Thyroid gland (tissue), 4 donors: ENCODE results near the gene CSK. TPM values are rescaled to one million over a fixed set of nuclear protein-coding genes. Genes with fewer than 3 reads are reported as not detected.

ENCODE experiments used
- DNase-seq, 2 donors: peaks; one replicate each; pipeline ENCODE4 v3.0.0-alpha.2; 2019
- H3K27ac ChIP-seq, 3 donors: fragments of 200-600 bp; sonication (generic); 1 replicate in 2 of 3; 2 replicates in 1 of 3; pipeline ENCODE4 v1.5.1; 2016 to 2019; ENCODE audit warnings: mild to moderate bottlenecking in 1 of 3, moderate library complexity in 1 of 3
- H3K27me3 ChIP-seq: fragments of 200-600 bp; sonication (generic); one replicate; pipeline ENCODE4 v1.5.1; 2019
- H3K36me3 ChIP-seq, 2 donors: fragments of 200-600 bp; sonication (generic); one replicate each; pipeline ENCODE4 v1.5.1; 2016 to 2019
- H3K4me1 ChIP-seq, 2 donors: fragments of 200-600 bp; sonication (generic); one replicate each; pipeline ENCODE4 v1.5.1; 2017 to 2019
- H3K4me3 ChIP-seq, 3 donors: fragments of 200-600 bp; sonication (generic); replicated peaks in 1 of 3; 1 replicate in 2 of 3; 2 replicates in 1 of 3; pipeline ENCODE4 v1.5.1; 2016; ENCODE audit warnings: mild to moderate bottlenecking in 1 of 3
- H3K9me3 ChIP-seq: fragments of 200-600 bp; sonication (generic); one replicate; pipeline ENCODE4 v1.5.1; 2017
- CTCF ChIP-seq, 6 experiments: fragments of 200-600 bp in 3 of 6; fragments of 450-650 bp in 3 of 6; sonication (generic) in 3 of 6; IDR thresholded peaks; one replicate each; pipeline ENCODE4 v1.5.1; 2016 to 2019; ENCODE audit warnings: antibody characterized with exemption in 6 of 6, mild to moderate bottlenecking in 2 of 6, inconsistent platforms in 1 of 6, moderate library complexity in 1 of 6
- POLR2A ChIP-seq, 2 donors: fragments of 450-650 bp; IDR thresholded peaks; one replicate each; pipeline ENCODE4 v1.6.1; 2017; ENCODE audit warnings: antibody characterized with exemption in 2 of 2, mild to moderate bottlenecking in 2 of 2, moderate library complexity in 1 of 2
- WGBS, 2 donors: methylation state at CpG; one replicate each; pipeline ENCODE4 v1.1.5; 2017; 5-methylcytosine and 5-hydroxymethylcytosine counted together
- intact Hi-C: fragments of 100-400 bp; cut with DNase I; formaldehyde crosslinking; loops from one replicate; pipeline ENCODE4 v1.15.1; 2023
- total RNA-seq, 4 donors: library from RNA; depleted of rRNA; stranded (reverse); fragments of >200 nt; gene quantifications; one replicate each; pipeline ENCODE4 v1.2.3, GENCODE V29; 2016

The CSK gene
- total RNA-seq, 4 donors from 2014 or later, result 18.2 to 24.3 (median 20.3) TPM

GRCh38 chr15:74838746-74839525, 57.1 kb downstream of the CSK start:
- no peak for TF ChIP-seq CTCF (IDR thresholded peaks at IDR 0.05)
- TF ChIP-seq POLR2A (IDR thresholded peaks at IDR 0.05), result no peak
- Histone ChIP-seq H3K27me3 (no peaks in the 10 kb centered on the region), H3K27ac (no peak overlapping the region), H3K36me3 (peaks cover 0 to 3% of the 10 kb centered on the region in 2 donors), H3K9me3 (no peaks in the 10 kb centered on the region), H3K4me1 (peaks cover 15 to 22% of the 10 kb centered on the region in 2 donors), H3K4me3 (no peak overlapping the region)
- WGBS, 2 donors, result 90% methylated on average over 9 to 10 of the region's 11 CpGs
- intact Hi-C loops, result loop anchor here (5.0 to 10.0 kb wide), 2 partner anchors 67 to 106 kb away; no protein-coding TSS in a partner anchor
- no peak for DNase-seq

- TF ChIP-seq CTCF (IDR thresholded peaks at IDR 0.05) (no peak), POLR2A (IDR thresholded peaks at IDR 0.05) (no peak)
- no peak for DNase-seq
- Histone ChIP-seq H3K27me3 (no peaks in the 10 kb centered on the region), H3K36me3 (peaks cover 0 to 6% of the 10 kb centered on the region in 2 donors), H3K4me3 (no peak overlapping the region), H3K9me3 (no peaks in the 10 kb centered on the region), H3K4me1 (peaks cover 15 to 22% of the 10 kb centered on the region in 2 donors), H3K27ac (no peak overlapping the region)
- 89 to 92% methylated on average over 31 of the region's 31 CpGs for WGBS, 2 donors
- intact Hi-C loops, result loop anchor here (5.0 to 10.0 kb wide), 3 partner anchors 53 to 105 kb away; partner anchors contain the start of gene MPI
Measured at GRCh38 chr15:74839526-74840395, 57.9 kb downstream of the CSK start.

GRCh38 chr15:74840851-74841775, 59.2 kb downstream of the CSK start:
- DNase-seq, result no peak
- no peak for TF ChIP-seq CTCF (IDR thresholded peaks at IDR 0.05)
- TF ChIP-seq POLR2A (IDR thresholded peaks at IDR 0.05), result no peak
- H3K27me3 ChIP-seq, result no peaks in the 10 kb centered on the region
- no peak overlapping the region for H3K27ac ChIP-seq
- H3K9me3 ChIP-seq, result no peaks in the 10 kb centered on the region
- WGBS, 2 donors, result 84 to 88% methylated on average over 8 to 9 of the region's 9 CpGs
- peaks cover 4 to 16% of the 10 kb centered on the region in 2 donors for H3K36me3 ChIP-seq
- intact Hi-C loops, result loop anchor here (5.0 kb wide), 1 partner anchor 51 kb away; the partner anchor contains the start of gene MPI
- H3K4me1 ChIP-seq, result peaks cover 15 to 22% of the 10 kb centered on the region in 2 donors
- no peak overlapping the region for H3K4me3 ChIP-seq

- Histone ChIP-seq H3K27me3 (no peaks in the 10 kb centered on the region), H3K4me1 (peaks cover 15 to 22% of the 10 kb centered on the region in 2 donors), H3K27ac (peak overlapping the region in 2 of 3 donors; percentile 84 to 94), H3K36me3 (peaks cover 4 to 16% of the 10 kb centered on the region in 2 donors), H3K4me3 (peak overlapping the region in 1 of 3 donors; percentile 91), H3K9me3 (no peaks in the 10 kb centered on the region)
- no peak for DNase-seq
- WGBS, 2 donors, result 69 to 73% methylated on average over 14 of the region's 14 CpGs
- intact Hi-C loops, result loop anchor here (5.0 kb wide), 1 partner anchor 50 kb away; the partner anchor contains the start of gene MPI
- TF ChIP-seq CTCF (IDR thresholded peaks at IDR 0.05) (no peak), POLR2A (IDR thresholded peaks at IDR 0.05) (no peak)
Measured at GRCh38 chr15:74841891-74842373, 60.1 kb downstream of the CSK start.
